GM21515 (cell line): ENCODE measurements around the gene TMEM39A.

ENCODE experiments used
- ATAC-seq: cut with Tn5 transposase; IDR thresholded peaks from one replicate; pipeline ENCODE4 v1.9.1; 2021; ENCODE audit not compliant: unreplicated experiment

TMEM39A gene

GRCh38 chr3:119463171-119464169 lies at the start of gene TMEM39A:
Gene TMEM39A (minus strand): TSS chr3:119463615. CDS start chr3:119462074, 1,541 bp downstream.
- ATAC-seq = peak; percentile 92

GRCh38 chr3:119510690-119511089 lies 47.3 kb upstream of the TMEM39A start:
- no peak for ATAC-seq

- no peak for ATAC-seq
Measured at GRCh38 chr3:119508172-119508845, 44.9 kb upstream of the TMEM39A start.

- no peak for ATAC-seq
Measured at GRCh38 chr3:119507404-119507803, 44.0 kb upstream of the TMEM39A start.

- ATAC-seq = no peak
Measured at GRCh38 chr3:119506631-119507030, 43.2 kb upstream of the TMEM39A start.

- ATAC-seq = no peak
Measured at GRCh38 chr3:119500901-119501300, 37.5 kb upstream of the TMEM39A start.

GRCh38 chr3:119500265-119500664 lies 36.9 kb upstream of the TMEM39A start:
- no peak for ATAC-seq

- ATAC-seq = peak; percentile 97
Measured at GRCh38 chr3:119498186-119499011, 35.0 kb upstream of the TMEM39A start, which contains the start of gene TIMMDC1. Gene TIMMDC1 (plus strand): TSS chr3:119498547. CDS start chr3:119498734, 187 bp downstream.

GRCh38 chr3:119497820-119498185 lies 34.4 kb upstream of the TMEM39A start:
- ATAC-seq = peak; percentile 15

- no peak for ATAC-seq
Measured at GRCh38 chr3:119494597-119494996, 31.2 kb upstream of the TMEM39A start.

- no peak for ATAC-seq
Measured at GRCh38 chr3:119492810-119493209, 29.4 kb upstream of the TMEM39A start.

GRCh38 chr3:119492128-119492527 lies 28.7 kb upstream of the TMEM39A start:
- ATAC-seq = no peak

GRCh38 chr3:119490153-119490552 lies 26.7 kb upstream of the TMEM39A start:
- no peak for ATAC-seq

GRCh38 chr3:119485563-119485962 lies 22.1 kb upstream of the TMEM39A start:
- no peak for ATAC-seq

GRCh38 chr3:119483101-119483500 lies 19.7 kb upstream of the TMEM39A start:
- ATAC-seq = no peak

- ATAC-seq = no peak
Measured at GRCh38 chr3:119481079-119481478, 17.7 kb upstream of the TMEM39A start.

- no peak for ATAC-seq
Measured at GRCh38 chr3:119470866-119471265, 7.5 kb upstream of the TMEM39A start.

GRCh38 chr3:119469418-119470189 lies 6.2 kb upstream of the TMEM39A start:
- ATAC-seq = no peak

GRCh38 chr3:119468041-119468440 lies 4.6 kb upstream of the TMEM39A start:
- no peak for ATAC-seq

GRCh38 chr3:119457246-119457645 lies 6.2 kb downstream of the TMEM39A start:
- no peak for ATAC-seq
